Choroid plexus epithelial cell (primary cell): ENCODE results near the gene CFL1.

Experiments used
- DNase-seq: peaks from one replicate; pipeline ENCODE4 v3.0.0-alpha.2; 2010; ENCODE audit warnings: low read depth
- H3K4me3 ChIP-seq: 2 replicates; pipeline ENCODE4 v1.5.1; 2011; ENCODE audit warnings: low read depth, mild to moderate bottlenecking, control low read depth, low read length, moderate library complexity
- TF ChIP-seq, protein P1 (sequence below): conservative IDR thresholded peaks from 2 replicates; pipeline ENCODE4 v1.5.1; 2011; ENCODE audit warnings: low read depth, mild to moderate bottlenecking, control low read depth, inconsistent platforms, low read length, moderate library complexity

CFL1 gene

DNA sequence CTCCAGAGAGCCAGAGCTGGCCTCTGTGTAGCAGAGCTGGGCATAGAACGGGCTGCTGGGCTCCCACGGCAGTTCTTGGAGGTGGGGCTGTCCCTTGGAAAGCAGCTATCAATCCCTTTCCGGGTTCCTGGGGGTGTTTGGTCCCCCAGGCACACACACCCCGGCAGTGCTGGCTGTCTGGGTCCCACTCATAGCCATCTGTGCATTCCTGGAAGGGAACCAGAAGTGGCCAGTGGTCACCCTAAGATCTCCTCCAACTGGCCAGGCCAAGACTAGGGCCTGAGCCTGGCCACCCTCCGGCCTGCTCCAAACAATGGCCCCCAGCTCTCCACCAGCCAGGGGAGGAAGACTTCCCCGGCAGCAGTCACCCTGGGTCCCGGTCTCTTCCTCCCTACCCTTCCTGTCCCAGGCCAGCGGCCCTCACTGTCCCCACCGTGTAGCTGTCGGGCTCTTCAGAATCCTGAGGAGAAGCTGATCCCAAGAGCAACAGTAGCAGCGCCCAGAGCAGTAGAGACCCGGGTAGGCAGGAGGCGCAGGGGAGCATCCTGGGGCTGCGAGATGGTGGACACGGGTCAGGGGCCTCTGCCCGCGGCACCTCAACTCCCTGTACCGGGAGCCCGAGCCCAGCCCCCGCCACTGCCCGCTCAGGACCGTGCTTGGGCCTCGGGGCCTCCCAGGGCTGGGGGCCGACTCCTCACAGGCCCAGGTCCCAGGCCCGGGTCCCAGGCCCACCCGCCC, 14.0 kb upstream of the CFL1 start:
- TF ChIP-seq, protein P1, sequence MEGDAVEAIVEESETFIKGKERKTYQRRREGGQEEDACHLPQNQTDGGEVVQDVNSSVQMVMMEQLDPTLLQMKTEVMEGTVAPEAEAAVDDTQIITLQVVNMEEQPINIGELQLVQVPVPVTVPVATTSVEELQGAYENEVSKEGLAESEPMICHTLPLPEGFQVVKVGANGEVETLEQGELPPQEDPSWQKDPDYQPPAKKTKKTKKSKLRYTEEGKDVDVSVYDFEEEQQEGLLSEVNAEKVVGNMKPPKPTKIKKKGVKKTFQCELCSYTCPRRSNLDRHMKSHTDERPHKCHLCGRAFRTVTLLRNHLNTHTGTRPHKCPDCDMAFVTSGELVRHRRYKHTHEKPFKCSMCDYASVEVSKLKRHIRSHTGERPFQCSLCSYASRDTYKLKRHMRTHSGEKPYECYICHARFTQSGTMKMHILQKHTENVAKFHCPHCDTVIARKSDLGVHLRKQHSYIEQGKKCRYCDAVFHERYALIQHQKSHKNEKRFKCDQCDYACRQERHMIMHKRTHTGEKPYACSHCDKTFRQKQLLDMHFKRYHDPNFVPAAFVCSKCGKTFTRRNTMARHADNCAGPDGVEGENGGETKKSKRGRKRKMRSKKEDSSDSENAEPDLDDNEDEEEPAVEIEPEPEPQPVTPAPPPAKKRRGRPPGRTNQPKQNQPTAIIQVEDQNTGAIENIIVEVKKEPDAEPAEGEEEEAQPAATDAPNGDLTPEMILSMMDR: peak; percentile 48
- peak; percentile 50 for DNase-seq
- peak overlapping the region; percentile 72 for H3K4me3 ChIP-seq

DNA sequence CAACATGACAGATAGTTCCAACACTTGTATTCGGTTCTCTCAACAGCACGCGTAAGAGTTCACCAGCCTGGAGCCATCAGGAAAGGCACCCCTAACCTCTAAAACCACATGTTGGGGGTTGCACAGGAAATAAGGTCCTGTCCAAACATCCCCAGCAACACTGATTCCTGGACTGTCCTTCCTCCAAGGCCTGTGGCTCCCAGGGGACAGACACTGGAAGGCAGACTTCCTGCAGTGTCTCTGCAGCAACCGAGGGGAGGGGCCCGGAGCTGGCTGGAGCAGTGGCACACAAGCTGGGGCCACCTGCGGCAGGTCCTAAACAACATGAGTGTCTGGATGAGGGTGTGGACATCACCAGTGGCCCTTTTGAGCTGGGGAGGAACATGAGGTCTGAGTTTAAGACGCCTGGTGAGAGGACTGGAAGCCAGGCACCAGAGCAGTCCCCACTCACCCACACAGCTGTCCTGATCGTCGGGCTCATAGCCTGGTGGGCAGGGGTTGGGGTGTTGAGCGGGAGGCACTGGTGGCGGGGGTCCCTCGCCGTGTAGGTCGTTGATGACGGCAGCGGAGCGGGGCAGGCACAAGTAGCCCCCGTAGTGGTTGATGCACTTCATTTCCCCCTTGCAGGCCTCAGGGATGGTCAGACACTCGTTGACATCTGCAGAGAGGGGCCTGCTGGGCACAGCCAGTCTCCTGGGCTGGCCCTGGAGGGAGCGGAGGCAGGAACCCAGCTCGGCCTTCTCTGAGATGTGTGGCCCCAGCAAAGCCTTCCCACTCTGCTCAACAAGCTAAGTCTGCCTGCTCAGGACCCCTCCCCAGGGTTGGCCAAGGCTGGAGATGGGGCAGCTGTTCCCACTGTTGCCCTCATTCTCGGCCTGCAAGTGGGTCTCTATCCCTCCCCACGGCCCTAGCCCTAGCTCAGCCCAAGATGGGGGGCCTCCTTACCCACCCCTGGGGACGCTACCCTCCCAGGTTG, 13.0 kb upstream of the CFL1 start:
- no peak for DNase-seq
- TF ChIP-seq, protein P1: no peak
- H3K4me3 ChIP-seq: peak overlapping the region; percentile 72

DNA sequence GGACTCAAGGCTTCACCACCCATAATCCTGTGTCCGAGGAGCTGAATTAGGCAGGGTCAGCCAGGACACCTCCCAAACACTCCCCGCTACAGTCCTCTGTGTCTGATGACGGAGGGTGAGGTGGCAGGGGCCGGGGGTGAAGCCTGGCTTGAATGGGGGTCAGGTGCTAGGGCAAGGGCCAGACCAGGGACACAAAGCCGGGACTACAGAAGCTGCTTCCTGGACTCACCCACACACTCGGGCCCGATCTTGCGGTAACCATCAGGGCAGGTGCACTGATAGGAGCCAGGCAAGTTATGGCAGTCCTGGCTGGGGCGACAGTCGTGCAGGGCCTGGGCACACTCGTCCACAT, 12.3 kb upstream of the CFL1 start:
- peak overlapping the region; percentile 30 for H3K4me3 ChIP-seq
- DNase-seq: no peak
- TF ChIP-seq, protein P1: no peak

DNA sequence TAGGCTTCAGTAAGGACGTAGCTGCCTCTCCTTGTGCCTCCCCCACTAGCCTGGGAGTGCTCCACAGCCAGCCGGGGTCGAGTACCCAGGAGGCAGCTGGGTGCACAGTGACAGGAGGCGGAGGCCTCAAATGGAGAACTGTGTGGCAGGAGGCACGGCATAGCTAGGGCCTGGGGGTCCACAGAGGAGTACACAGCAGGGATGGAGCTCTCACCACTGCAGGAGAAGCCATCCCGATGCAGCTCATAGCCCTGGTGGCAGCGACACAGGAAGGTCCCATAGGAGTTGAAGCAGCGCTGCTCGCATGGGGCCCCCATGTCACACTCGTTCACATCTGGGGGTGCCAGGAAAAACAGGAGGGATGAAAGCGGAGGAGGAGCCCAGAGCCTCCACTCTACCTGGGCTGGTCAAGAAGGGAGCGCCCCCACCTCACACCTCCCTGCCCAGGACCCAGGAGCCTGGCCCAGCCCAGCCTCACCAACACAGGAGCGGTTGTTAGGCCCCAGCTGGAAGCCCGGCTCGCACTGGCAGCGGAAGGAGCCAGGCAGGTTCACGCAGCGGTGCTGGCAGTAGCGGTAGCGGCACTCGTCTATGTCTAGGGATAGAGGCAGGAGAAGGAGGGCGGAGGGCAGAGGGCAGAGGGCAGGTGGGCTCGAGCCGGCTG, 11.8 kb upstream of the CFL1 start:
- no peak for DNase-seq
- H3K4me3 ChIP-seq: no peak overlapping the region
- TF ChIP-seq, protein P1: no peak

DNA sequence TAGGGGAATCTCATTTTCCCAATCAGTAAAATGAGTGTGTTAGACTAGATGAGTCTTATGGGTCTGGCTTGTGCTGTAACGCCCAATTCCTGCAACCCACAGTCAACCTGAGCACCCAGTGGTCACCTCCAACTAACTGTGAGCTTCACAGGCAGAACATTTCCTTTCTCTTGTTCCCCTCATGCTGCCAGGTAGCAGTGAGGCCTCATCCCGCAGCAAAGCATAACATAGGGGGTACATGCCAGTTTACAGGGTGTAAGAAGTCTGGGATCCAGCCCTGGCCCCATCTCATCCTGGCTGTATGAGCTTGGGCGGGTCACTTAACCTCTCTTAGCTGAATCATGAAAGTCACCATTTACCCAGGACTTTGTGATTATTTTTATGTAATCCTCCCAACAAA, 10.9 kb upstream of the CFL1 start:
- TF ChIP-seq, protein P1: no peak
- H3K4me3 ChIP-seq: no peak overlapping the region
- DNase-seq: no peak

DNA sequence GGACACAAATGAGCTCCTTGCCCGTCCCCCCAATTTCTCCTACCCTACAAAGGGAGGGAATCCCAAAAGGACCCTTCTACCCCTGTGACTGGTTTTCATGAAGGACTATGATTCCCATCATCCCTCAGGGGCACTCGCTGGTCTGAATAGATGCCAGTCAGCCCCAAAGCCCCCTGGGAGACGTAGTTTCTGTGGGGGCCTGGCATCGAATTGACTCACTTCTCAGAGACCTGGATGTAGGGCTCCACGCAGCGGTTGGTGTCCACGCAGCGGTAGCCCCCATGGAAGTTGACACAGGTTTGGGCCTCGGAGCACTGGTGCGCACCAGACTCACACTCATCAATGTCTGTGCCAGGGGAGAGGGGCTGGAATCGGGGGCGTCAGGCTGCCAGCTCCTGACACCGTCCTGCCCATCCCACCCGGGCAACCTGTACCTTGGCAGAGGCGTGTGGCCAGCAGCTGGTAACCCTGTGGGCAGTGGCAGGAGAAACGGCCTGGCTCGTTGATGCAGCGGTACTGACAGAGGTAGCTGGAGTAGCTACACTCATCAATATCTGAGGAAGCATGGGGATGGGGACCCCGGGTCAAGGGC, 10.2 kb upstream of the CFL1 start:
- TF ChIP-seq, protein P1: no peak
- no peak overlapping the region for H3K4me3 ChIP-seq
- DNase-seq: no peak
